ENCODE results near the gene RBX1. TPM values are rescaled to one million over a fixed set of nuclear protein-coding genes. Genes with fewer than 3 reads are reported as not detected.
A peak's percentile ranks its signal among the peaks of the same experiment; 100 is the strongest.

The RBX1 gene
- total RNA-seq, 2 experiments from 2014 or later, result 80.7 TPM

- ChIA-PET POLR2A (no interaction called here), CTCF (no interaction called here)
- peaks cover 8% of the 10 kb centered on the region for H3K27me3 Mint-ChIP-seq
- DNase-seq, result no peak
- no peak overlapping the region for H3K27ac Mint-ChIP-seq
- no peaks in the 10 kb centered on the region for H3K36me3 Mint-ChIP-seq (ENCODE audit: low read depth)
- H3K4me3 Mint-ChIP-seq, result no peak overlapping the region
- no peaks in the 10 kb centered on the region for H3K9me3 Mint-ChIP-seq
- no peaks in the 10 kb centered on the region for H3K4me1 Mint-ChIP-seq
Measured at GRCh38 chr22:41003976-41004375, 52.8 kb downstream of the RBX1 start.

GRCh38 chr22:41009222-41009948 is 58.2 kb downstream of the RBX1 start:
- H3K4me1 Mint-ChIP-seq, result no peaks in the 10 kb centered on the region
- CTCF ChIA-PET, result no interaction called here
- POLR2A ChIA-PET, result interaction anchor here (1.7 kb wide), 1 partner anchor 10 kb away, joined by 4 read pairs; no protein-coding TSS in a partner anchor
- H3K27ac Mint-ChIP-seq, result no peak overlapping the region
- no peaks in the 10 kb centered on the region for H3K27me3 Mint-ChIP-seq
- H3K36me3 Mint-ChIP-seq (ENCODE audit: low read depth), result no peaks in the 10 kb centered on the region
- DNase-seq, result no peak
- no peak overlapping the region for H3K4me3 Mint-ChIP-seq
- no peaks in the 10 kb centered on the region for H3K9me3 Mint-ChIP-seq

- Mint-ChIP-seq H3K36me3 (ENCODE audit: low read depth) (peaks cover 6% of the 10 kb centered on the region), H3K4me3 (no peak overlapping the region), H3K27ac (no peak overlapping the region), H3K9me3 (no peaks in the 10 kb centered on the region), H3K4me1 (peaks cover 3% of the 10 kb centered on the region), H3K27me3 (no peaks in the 10 kb centered on the region)
- POLR2A ChIA-PET, result interaction anchor here (1.3 kb wide), 1 partner anchor 9 kb away, joined by 3 read pairs; no protein-coding TSS in a partner anchor
- no peak for DNase-seq
- CTCF ChIA-PET, result no interaction called here
Measured at GRCh38 chr22:41015003-41015402, 63.8 kb downstream of the RBX1 start.

- H3K4me3 Mint-ChIP-seq, result peak overlapping the region; percentile 99
- DNase-seq, result no peak
- ChIA-PET POLR2A (interaction anchor here (0.6 to 3.7 kb wide), 25 partner anchors 7 to 487 kb away, joined by 3 to 74 read pairs (median 5); partner anchors contain the start of genes EP300, PHF5A, RANGAP1 and RBX1), CTCF (interaction anchor here (1.0 to 1.3 kb wide), 3 partner anchors 69 to 216 kb away, joined by 4 to 9 read pairs (median 5); no protein-coding TSS in a partner anchor)
- H3K27ac Mint-ChIP-seq, result peak overlapping the region; percentile 97
- peaks cover 8% of the 10 kb centered on the region for H3K36me3 Mint-ChIP-seq (ENCODE audit: low read depth)
- H3K9me3 Mint-ChIP-seq, result no peaks in the 10 kb centered on the region
- peaks cover 22% of the 10 kb centered on the region for H3K4me1 Mint-ChIP-seq
- peaks cover 9% of the 10 kb centered on the region for H3K27me3 Mint-ChIP-seq
Measured at GRCh38 chr22:41021061-41021612, 70.0 kb downstream of the RBX1 start.

- Mint-ChIP-seq H3K36me3 (ENCODE audit: low read depth) (peaks cover 8% of the 10 kb centered on the region), H3K9me3 (no peaks in the 10 kb centered on the region), H3K4me3 (peak overlapping the region; percentile 99), H3K27me3 (peaks cover 9% of the 10 kb centered on the region), H3K27ac (peak overlapping the region; percentile 97), H3K4me1 (peaks cover 22% of the 10 kb centered on the region)
- POLR2A ChIA-PET, result interaction anchor here (0.6 to 3.7 kb wide), 41 partner anchors 8 to 760 kb away, joined by 3 to 74 read pairs (median 4); partner anchors contain the start of genes EP300, PHF5A, RANGAP1 and RBX1
- peak; percentile 66 for DNase-seq
- CTCF ChIA-PET, result interaction anchor here (1.0 to 1.3 kb wide), 4 partner anchors 70 to 216 kb away, joined by 3 to 9 read pairs (median 4); no protein-coding TSS in a partner anchor
Measured at GRCh38 chr22:41021613-41022454, 70.7 kb downstream of the RBX1 start.

- POLR2A ChIA-PET, result interaction anchor here (0.5 to 3.7 kb wide), 37 partner anchors 8 to 844 kb away, joined by 3 to 74 read pairs (median 5); partner anchors contain the start of genes EP300, RANGAP1, RBX1 and ST13
- CTCF ChIA-PET, result interaction anchor here (1.1 to 1.2 kb wide), 2 partner anchors 100 to 235 kb away, joined by 3 read pairs; no protein-coding TSS in a partner anchor
Measured at GRCh38 chr22:41022470-41023298, 71.5 kb downstream of the RBX1 start.

More at GRCh38 chr22:41022470-41023298, 71.5 kb downstream of the RBX1 start:
- Mint-ChIP-seq H3K27me3 (peaks cover 9% of the 10 kb centered on the region), H3K4me3 (peak overlapping the region; percentile 75), H3K36me3 (ENCODE audit: low read depth) (peaks cover 8% of the 10 kb centered on the region), H3K27ac (peak overlapping the region; percentile 69), H3K4me1 (peaks cover 22% of the 10 kb centered on the region), H3K9me3 (no peaks in the 10 kb centered on the region)
- DNase-seq, result peak; percentile 86

Other genes starting within 250 kb of the RBX1 start
- gene SLC25A17, start 132.0 kb upstream of the RBX1 start, total RNA-seq, result 10 to 100 TPM; 17.1 to 17.5 TPM
- 100 to 1,000 TPM; 138 to 142 TPM for gene ST13, start 94.7 kb upstream of the RBX1 start, total RNA-seq
- gene XPNPEP3, start 94.2 kb upstream of the RBX1 start, total RNA-seq, result 10 to 100 TPM; 11.3 to 13.2 TPM
- not detected for gene DNAJB7, start 89.3 kb upstream of the RBX1 start, total RNA-seq
- 10 to 100 TPM; 63.3 to 68.4 TPM for gene EP300, start 141.2 kb downstream of the RBX1 start, total RNA-seq

Data from activated CD4-positive, alpha-beta memory T cell treated with anti-CD3 and anti-CD28 coated beads, Interleukin-2, amount 10 ng/mL, durations not matched to agents 7 days and 5 days (primary cell).